GM12878 (cell line): ENCODE data around the gene LMNB1. TPM values are rescaled to one million over a fixed set of nuclear protein-coding genes. Genes with fewer than 3 reads are reported as not detected.

Experiments used
- ATAC-seq: fragments of 200-7000 bp; cut with Tn5 transposase; 3 replicates; pipeline ENCODE4 v1.9.1; 2020; ENCODE audit warnings: mild to moderate bottlenecking, moderate library complexity
- BruUV-seq: library from RNA; stranded (reverse); fragments of 400-500 nt; replicated peaks from 2 replicates; lab custom pipeline; 2021; lab: Mats Ljungman, UMichigan
- CTCF ChIA-PET: fragments of 300-600 bp; sonication (Branson Sonifier 250); formaldehyde crosslinking; extraction: SDS; loops from one replicate; lab custom pipeline; 2021; ENCODE audit warnings: inconsistent platforms; lab: Yijun Ruan, JAX
- POLR2A ChIA-PET: fragments of 350-600 bp; formaldehyde crosslinking; extraction: SDS; loops from one replicate; lab custom pipeline; 2021; ENCODE audit warnings: inconsistent platforms; lab: Charles Lee
- RAD21 ChIA-PET: fragments of 300-600 bp; sonication (Branson Sonifier 250); formaldehyde crosslinking; loops from one replicate; lab custom pipeline; 2023; ENCODE audit warnings: antibody characterized with exemption; ENCODE audit not compliant: unreplicated experiment; lab: Charles Lee
- SMC1A ChIA-PET: fragments of 300-600 bp; sonication (Branson Sonifier 250); formaldehyde crosslinking; loops from one replicate; lab custom pipeline; 2023; ENCODE audit not compliant: unreplicated experiment, uncharacterized antibody; lab: Charles Lee
- DNase-seq: peaks from one replicate; pipeline ENCODE4 v3.0.0-alpha.2; 2011; ENCODE audit warnings: low read depth, low spot score
- FAIRE-seq: peaks from 3 replicates; lab custom pipeline; 2011; peaks lifted over from hg19 to GRCh38; lab: Jason Lieb, UNC
- H2AFZ ChIP-seq: 2 replicates; pipeline ENCODE4 v1.6.0; 2011; ENCODE audit warnings: low read depth, low read length, control low read depth; ENCODE audit not compliant: control insufficient read depth
- H3K27ac ChIP-seq: 2 replicates; pipeline ENCODE4 v1.5.1; 2011; ENCODE audit warnings: control low read depth; ENCODE audit not compliant: control insufficient read depth, insufficient read depth
- H3K27me3 ChIP-seq, 2 experiments: replicated peaks in 1 of 2; 2 replicates each; pipeline versions ENCODE4 v1.6.0 to v1.6.1; 2011; ENCODE audit warnings: low read length in 1 of 2; ENCODE audit not compliant: control insufficient read depth in 2 of 2, insufficient read depth in 2 of 2
- H3K36me3 ChIP-seq, 2 experiments: 2 replicates each; pipeline ENCODE4 v1.5.1; 2011; ENCODE audit warnings: low read length in 1 of 2; ENCODE audit not compliant: control insufficient read depth in 2 of 2, insufficient read depth in 2 of 2
- H3K4me1 ChIP-seq: 2 replicates; pipeline ENCODE4 v1.6.1; 2011; ENCODE audit warnings: mild to moderate bottlenecking, low read length, moderate library complexity, mixed read lengths; ENCODE audit not compliant: control insufficient read depth, insufficient read depth
- H3K4me2 ChIP-seq: 2 replicates; pipeline ENCODE4 v1.6.0; 2011; ENCODE audit warnings: control low read depth; ENCODE audit not compliant: control insufficient read depth, insufficient read depth
- H3K4me3 ChIP-seq: fragments of 200-600 bp; sonication (generic); 2 replicates; pipeline ENCODE4 v1.5.1; 2016
- H3K79me2 ChIP-seq: 2 replicates; pipeline ENCODE4 v1.6.0; 2011; ENCODE audit warnings: low read length; ENCODE audit not compliant: control insufficient read depth, insufficient read depth
- H3K9ac ChIP-seq: 2 replicates; pipeline ENCODE4 v1.8.0; 2011; ENCODE audit warnings: low read length, control low read depth, mixed read lengths; ENCODE audit not compliant: control insufficient read depth, insufficient read depth
- H3K9me3 ChIP-seq: replicated peaks from 3 replicates; pipeline ENCODE4 v1.5.1; 2011; ENCODE audit warnings: mild to moderate bottlenecking, low read length; ENCODE audit not compliant: control insufficient read depth, insufficient read depth
- H4K20me1 ChIP-seq: 2 replicates; pipeline ENCODE4 v1.6.0; 2011; ENCODE audit not compliant: control insufficient read depth, insufficient read depth
- DPF2 ChIP-seq: fragments of 450-650 bp; IDR thresholded peaks from 2 replicates; pipeline ENCODE4 v1.6.1; 2017; ENCODE audit warnings: mild to moderate bottlenecking
- EED ChIP-seq: sonication (generic); IDR thresholded peaks from 2 replicates; pipeline ENCODE4 v1.6.1; 2016; ENCODE audit warnings: antibody characterized with exemption, low read depth
- EZH2 ChIP-seq: IDR thresholded peaks from 2 replicates; pipeline ENCODE4 v1.6.1; 2012; ENCODE audit warnings: low read depth, mild to moderate bottlenecking, control low read depth, inconsistent platforms, low read length, borderline replicate concordance; ENCODE audit not compliant: control insufficient read depth
- FOXK2 ChIP-seq: fragments of 450-650 bp; IDR thresholded peaks from 2 replicates; pipeline ENCODE4 v1.6.1; 2017; ENCODE audit warnings: mild to moderate bottlenecking, moderate library complexity
- IKZF2 ChIP-seq, 2 experiments: fragments of 450-650 bp; IDR thresholded peaks; 2 replicates each; pipeline ENCODE4 v1.6.1; 2017; ENCODE audit warnings: mild to moderate bottlenecking in 2 of 2, moderate library complexity in 2 of 2
- NFXL1 ChIP-seq: fragments of 450-650 bp; IDR thresholded peaks from 2 replicates; pipeline ENCODE4 v1.6.1; 2017; ENCODE audit warnings: antibody characterized with exemption, mild to moderate bottlenecking, borderline replicate concordance
- NR2F1 ChIP-seq: fragments of 450-650 bp; conservative IDR thresholded peaks from 2 replicates; pipeline ENCODE4 v1.6.1; 2017; ENCODE audit warnings: mild to moderate bottlenecking
- RELA ChIP-seq: fragments of 450-650 bp; IDR thresholded peaks from 2 replicates; pipeline ENCODE4 v1.8.0; 2014; ENCODE audit warnings: borderline replicate concordance; ENCODE audit not compliant: partially characterized antibody
- SP1 ChIP-seq: IDR thresholded peaks from one replicate; pipeline ENCODE4 v1.6.1; 2011; ENCODE audit warnings: low read depth, low read length
- TARDBP ChIP-seq: IDR thresholded peaks from 2 replicates; pipeline ENCODE4 v1.6.1; 2016; ENCODE audit warnings: borderline replicate concordance
- TCF7 ChIP-seq: IDR thresholded peaks from 2 replicates; pipeline ENCODE4 v1.6.1; 2014; ENCODE audit warnings: antibody characterized with exemption, borderline replicate concordance
- WGBS: methylation state at CpG from one replicate; pipeline ENCODE4 v1.1.6; 2016; ENCODE audit warnings: low lambda C conversion rate; ENCODE audit not compliant: insufficient replicate concordance, insufficient coverage; ENCODE audit errors: missing lambda C conversion rate; 5-methylcytosine and 5-hydroxymethylcytosine counted together
- in situ Hi-C: fragments of 300-500 bp; cut with MboI; formaldehyde crosslinking; loops from 9 replicates; pipeline ENCODE4 v1.14.3; 2018; ENCODE audit warnings: mixed read lengths
- intact Hi-C: fragments of 100-400 bp; cut with micrococcal nuclease; formaldehyde crosslinking; loops from one replicate; pipeline ENCODE4 v1.14.2; 2022; ENCODE audit not compliant: unreplicated experiment
- polyA plus RNA-seq, 11 experiments: library from polyadenylated mRNA; depleted of rRNA in 4 of 11; unstranded in 6 of 11; stranded (reverse) in 5 of 11; fragments of >200 nt; fragmentation: Nextera tagmentation in 4 of 11; fragmentation: Illumina TruSeq in 1 of 11; extraction: Ambion mirVana in 4 of 11; extraction: Trizol in 1 of 11; gene quantifications; 1 replicate in 1 of 11; 2 replicates in 10 of 11; pipeline versions ENCODE4 v1.2.1 to v1.2.3, GENCODE V29; 2011 to 2016; ENCODE audit warnings: inconsistent platforms in 2 of 11, missing spikeins in 2 of 11, low read depth in 1 of 11
- total RNA-seq, 4 experiments: library from RNA; depleted of rRNA in 3 of 4; stranded (reverse); fragments of >200 nt in 3 of 4; fragmentation: Illumina TruSeq in 1 of 4; extraction: Trizol in 1 of 4; gene quantifications; 2 replicates each; pipeline versions ENCODE4 v1.2.1 to v1.2.3, GENCODE V29; 2013 to 2021
- TF ChIP-seq, protein P1 (sequence below): fragments of 450-650 bp; IDR thresholded peaks from 2 replicates; pipeline ENCODE4 v1.6.1; 2016; ENCODE audit warnings: mild to moderate bottlenecking
- TF ChIP-seq, protein P2 (sequence below): fragments of 450-650 bp; IDR thresholded peaks from 2 replicates; pipeline ENCODE4 v1.6.1; 2014; ENCODE audit warnings: mild to moderate bottlenecking

LMNB1 gene
- total and polyA plus RNA-seq, 10 of the 15 experiments (the other 5 are each of a cell fraction or from before 2014, with no cell fraction given), result 7.0 to 185 (median 86.4) TPM

DNA sequence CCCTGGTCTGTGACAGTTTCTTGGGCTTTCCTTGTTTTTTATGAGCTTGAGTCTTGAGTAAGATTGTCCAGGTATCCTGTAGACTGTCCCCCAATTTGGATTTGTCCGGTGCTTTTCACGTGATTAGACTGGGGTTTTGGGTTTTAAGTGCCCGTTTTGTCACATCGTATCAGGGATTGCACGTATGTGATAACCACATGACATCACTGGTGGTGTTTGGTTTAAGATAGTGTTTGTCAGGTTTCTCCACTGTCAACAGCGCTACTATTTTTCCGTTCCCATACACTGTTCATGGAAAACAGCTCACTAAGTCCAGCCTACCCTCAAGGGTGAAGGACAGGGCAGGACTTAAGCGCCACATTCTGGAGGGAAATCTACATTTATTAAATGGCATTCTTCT is 39.7 kb downstream of the LMNB1 start (continued):
- no peak for TF ChIP-seq NFXL1

DNA sequence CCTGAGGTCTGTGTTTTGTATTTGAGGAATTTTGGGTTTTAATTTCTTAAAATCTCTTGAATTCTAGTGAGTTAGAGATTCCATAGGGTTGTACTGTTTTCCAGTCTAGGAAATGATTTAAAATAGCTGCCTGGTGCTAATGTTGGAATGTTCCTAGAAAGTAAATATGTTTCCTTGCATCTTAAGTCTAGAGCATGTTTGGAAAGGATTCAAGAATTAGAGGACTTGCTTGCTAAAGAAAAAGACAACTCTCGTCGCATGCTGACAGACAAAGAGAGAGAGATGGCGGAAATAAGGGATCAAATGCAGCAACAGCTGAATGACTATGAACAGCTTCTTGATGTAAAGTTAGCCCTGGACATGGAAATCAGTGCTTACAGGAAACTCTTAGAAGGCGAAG is 41.8 kb downstream of the LMNB1 start:
- no peaks in the 10 kb centered on the region for H3K9me3 ChIP-seq
- WGBS, result 99% methylated on average over 4 of the region's 4 CpGs
- CTCF ChIA-PET, result no interaction called here
- no peaks in the 10 kb centered on the region; the same call in none of the 2 replicates for H3K79me2 ChIP-seq
- ATAC-seq (no peak), FAIRE-seq (no peak), DNase-seq (no peak)
- H3K27ac ChIP-seq, result no peak overlapping the region
- H3K4me3 ChIP-seq, result no peak overlapping the region
- no peak for TF ChIP-seq TARDBP
- no peak for TF ChIP-seq RELA
- no peak for TF ChIP-seq DPF2
- TF ChIP-seq FOXK2, result no peak
- no peak for TF ChIP-seq SP1
- H3K4me2 ChIP-seq, result no peak overlapping the region
- peaks cover 21 to 34% of the 10 kb centered on the region in 2 experiments for H3K36me3 ChIP-seq
- no TSS peak for BruUV-seq
- in situ Hi-C loops (no loop called here), intact Hi-C loops (no loop called here)
- H3K4me1 ChIP-seq, result no peaks in the 10 kb centered on the region
- POLR2A ChIA-PET, result no interaction called here
- H2AFZ ChIP-seq, result no peak overlapping the region
- no peaks in the 10 kb centered on the region for H4K20me1 ChIP-seq
- H3K9ac ChIP-seq, result no peak overlapping the region
- SMC1A ChIA-PET, result no interaction called here
- no peaks in the 10 kb centered on the region for H3K27me3 ChIP-seq
- RAD21 ChIA-PET, result no interaction called here

DNA sequence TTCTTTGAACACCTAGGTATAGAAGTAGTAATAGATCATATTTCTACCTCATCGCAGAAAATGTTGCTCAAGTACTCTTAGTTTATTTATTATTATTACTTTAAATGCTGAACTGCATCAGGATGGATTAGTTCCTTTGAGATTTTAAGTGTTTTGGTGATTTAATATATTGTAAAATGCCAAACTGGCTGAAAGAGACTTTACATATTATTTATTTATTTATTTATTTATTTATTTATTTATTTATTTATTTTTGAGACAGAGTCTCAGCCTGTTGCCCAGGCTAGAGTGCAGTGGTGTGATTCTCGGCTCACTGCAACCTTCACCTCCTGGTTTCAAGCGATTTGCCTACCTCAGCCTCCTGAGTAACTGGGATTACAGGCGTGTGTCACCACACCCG is 42.3 kb downstream of the LMNB1 start:
- H3K4me3 ChIP-seq, result no peak overlapping the region
- POLR2A ChIA-PET, result no interaction called here
- TF ChIP-seq NR2F1 (no peak), IKZF2 (IDR thresholded peaks at IDR 0.05) (no peak), EED (no peak), EZH2 (no peak), TCF7 (no peak)
- TF ChIP-seq, protein P1, sequence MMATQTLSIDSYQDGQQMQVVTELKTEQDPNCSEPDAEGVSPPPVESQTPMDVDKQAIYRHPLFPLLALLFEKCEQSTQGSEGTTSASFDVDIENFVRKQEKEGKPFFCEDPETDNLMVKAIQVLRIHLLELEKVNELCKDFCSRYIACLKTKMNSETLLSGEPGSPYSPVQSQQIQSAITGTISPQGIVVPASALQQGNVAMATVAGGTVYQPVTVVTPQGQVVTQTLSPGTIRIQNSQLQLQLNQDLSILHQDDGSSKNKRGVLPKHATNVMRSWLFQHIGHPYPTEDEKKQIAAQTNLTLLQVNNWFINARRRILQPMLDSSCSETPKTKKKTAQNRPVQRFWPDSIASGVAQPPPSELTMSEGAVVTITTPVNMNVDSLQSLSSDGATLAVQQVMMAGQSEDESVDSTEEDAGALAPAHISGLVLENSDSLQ, result no peak
- TF ChIP-seq, protein P2, sequence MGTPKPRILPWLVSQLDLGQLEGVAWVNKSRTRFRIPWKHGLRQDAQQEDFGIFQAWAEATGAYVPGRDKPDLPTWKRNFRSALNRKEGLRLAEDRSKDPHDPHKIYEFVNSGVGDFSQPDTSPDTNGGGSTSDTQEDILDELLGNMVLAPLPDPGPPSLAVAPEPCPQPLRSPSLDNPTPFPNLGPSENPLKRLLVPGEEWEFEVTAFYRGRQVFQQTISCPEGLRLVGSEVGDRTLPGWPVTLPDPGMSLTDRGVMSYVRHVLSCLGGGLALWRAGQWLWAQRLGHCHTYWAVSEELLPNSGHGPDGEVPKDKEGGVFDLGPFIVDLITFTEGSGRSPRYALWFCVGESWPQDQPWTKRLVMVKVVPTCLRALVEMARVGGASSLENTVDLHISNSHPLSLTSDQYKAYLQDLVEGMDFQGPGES, result no peak
- intact Hi-C loops, result no loop called here
- no peaks in the 10 kb centered on the region; the same call in none of the 2 replicates for H3K79me2 ChIP-seq
- no peak overlapping the region for H2AFZ ChIP-seq
- H3K9ac ChIP-seq, result no peak overlapping the region
- ATAC-seq (no peak), FAIRE-seq (no peak), DNase-seq (no peak)
- no peaks in the 10 kb centered on the region for H3K9me3 ChIP-seq
- no TSS peak for BruUV-seq
- CTCF ChIA-PET, result no interaction called here
- H4K20me1 ChIP-seq, result no peaks in the 10 kb centered on the region
- SMC1A ChIA-PET, result no interaction called here
- RAD21 ChIA-PET, result no interaction called here
- no peak overlapping the region for H3K27ac ChIP-seq
- no peak overlapping the region for H3K4me2 ChIP-seq
- WGBS, result 90% methylated on average over 5 of the region's 5 CpGs
- H3K4me1 ChIP-seq, result no peaks in the 10 kb centered on the region
- peaks cover 21 to 34% of the 10 kb centered on the region in 2 experiments for H3K36me3 ChIP-seq
- H3K27me3 ChIP-seq, result no peaks in the 10 kb centered on the region
- in situ Hi-C loops, result no loop called here
